Muscle layer of duodenum (tissue), 2 donors: Measurements from ENCODE around the gene VENTX.

Experiments used
- H3K27ac ChIP-seq: one replicate; pipeline ENCODE4 v1.7.0; 2013; ENCODE audit warnings: mild to moderate bottlenecking, low read length
- H3K27me3 ChIP-seq: one replicate; pipeline ENCODE4 v1.7.0; 2013; ENCODE audit warnings: low read depth, mild to moderate bottlenecking, control low read depth, low read length
- H3K36me3 ChIP-seq, 2 donors: one replicate each; pipeline ENCODE4 v1.7.0; 2013; ENCODE audit warnings: low read length in 2 of 2, control low read depth in 1 of 2, mild to moderate bottlenecking in 1 of 2; ENCODE audit not compliant: insufficient read depth in 2 of 2, control insufficient read depth in 1 of 2
- H3K4me1 ChIP-seq, 2 donors: one replicate each; pipeline ENCODE4 v1.7.0; 2013; ENCODE audit warnings: low read length in 2 of 2, mild to moderate bottlenecking in 2 of 2, control low read depth in 1 of 2, moderate library complexity in 1 of 2; ENCODE audit not compliant: insufficient read depth in 2 of 2, control insufficient read depth in 1 of 2
- H3K4me3 ChIP-seq, 2 donors: one replicate each; pipeline ENCODE4 v1.7.0; 2013; ENCODE audit warnings: low read length in 2 of 2, low read depth in 1 of 2, mild to moderate bottlenecking in 1 of 2
- H3K9me3 ChIP-seq, 2 donors: one replicate each; pipeline ENCODE4 v1.7.0; 2013; ENCODE audit warnings: low read length in 2 of 2, control low read depth in 1 of 2, mild to moderate bottlenecking in 1 of 2; ENCODE audit not compliant: control insufficient read depth in 1 of 2
- donor health status: healthy.

VENTX gene

DNA sequence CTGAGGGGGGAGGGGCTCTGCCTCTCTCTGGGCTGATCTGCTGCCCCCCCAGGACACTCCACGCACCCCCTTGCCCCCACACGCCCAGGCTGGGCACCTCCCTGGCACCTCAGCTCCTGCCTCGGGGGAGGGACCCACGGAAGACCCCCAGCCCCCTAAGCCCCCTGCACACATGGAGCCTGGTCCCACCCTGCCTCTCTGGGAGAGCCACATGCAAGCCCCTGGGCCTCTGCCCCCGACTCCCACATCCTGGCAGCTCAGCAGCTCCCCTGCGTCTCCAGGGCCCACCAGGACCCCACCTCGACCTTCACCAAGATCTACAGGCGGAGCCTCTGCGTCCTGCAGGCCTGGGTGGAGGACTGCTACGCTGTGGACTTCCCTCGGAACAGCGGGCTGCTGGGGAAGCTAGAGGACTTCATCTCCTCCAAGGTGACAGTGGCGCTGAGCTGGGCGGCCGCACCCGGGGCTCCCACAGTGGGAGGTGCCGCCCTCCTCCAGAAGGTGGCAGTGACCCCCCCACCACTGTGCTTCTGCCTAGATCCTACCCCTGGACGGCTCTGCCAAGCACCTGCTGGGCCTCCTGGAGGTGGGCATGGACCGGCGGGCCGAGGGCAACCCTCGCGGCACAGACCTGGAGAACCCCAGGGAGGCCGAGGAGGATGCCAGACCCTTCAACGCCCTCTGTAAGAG, 26.4 kb upstream of the VENTX start:
- Histone ChIP-seq H3K4me3 (no peak overlapping the region), H3K9me3 (no peaks in the 10 kb centered on the region), H3K4me1 (no peaks in the 10 kb centered on the region), H3K36me3 (no peaks in the 10 kb centered on the region), H3K27ac (no peak overlapping the region), H3K27me3 (no peaks in the 10 kb centered on the region)

DNA sequence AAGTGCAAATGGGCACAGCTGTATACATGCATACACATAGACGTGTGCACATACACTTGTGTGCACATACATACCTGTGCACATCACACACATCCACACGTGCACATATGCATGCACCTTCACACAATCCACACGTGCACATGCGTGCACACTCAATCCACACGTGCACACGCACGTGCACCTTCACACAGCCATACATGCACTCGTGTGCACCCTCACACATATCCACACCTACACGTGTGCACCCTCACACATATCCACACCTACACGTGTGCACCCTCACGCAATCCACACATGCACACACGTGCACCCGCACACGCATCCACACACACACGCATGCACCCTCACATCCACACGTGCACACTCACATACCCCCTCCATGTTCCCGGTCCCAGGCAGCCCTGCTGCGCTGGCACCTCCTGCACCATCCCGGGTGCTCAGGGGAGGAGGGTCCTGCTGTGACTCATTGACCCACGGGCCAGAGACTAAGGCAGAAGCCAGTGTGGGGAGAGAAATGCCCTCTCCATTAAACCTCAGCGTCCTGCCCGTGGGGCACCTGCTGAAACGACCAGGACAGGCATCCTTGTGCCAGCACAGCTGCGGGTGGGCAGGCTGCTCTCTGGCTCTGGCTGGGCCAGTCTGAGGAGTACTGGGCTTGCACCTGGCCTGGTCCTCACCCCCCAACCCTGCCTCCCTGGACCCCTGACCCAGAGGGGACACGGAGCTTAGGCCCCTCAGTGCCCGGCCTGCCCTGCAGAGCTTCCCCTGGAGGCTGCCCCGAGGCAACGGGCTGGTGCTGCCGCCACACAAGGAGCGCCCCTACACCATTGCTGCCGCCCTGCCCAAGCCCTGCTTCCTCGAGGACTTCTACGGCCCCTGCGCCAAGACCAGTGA, 25.4 kb upstream of the VENTX start:
- H3K4me3 ChIP-seq, result no peak overlapping the region
- no peaks in the 10 kb centered on the region for H3K9me3 ChIP-seq
- H3K27me3 ChIP-seq, result no peaks in the 10 kb centered on the region
- no peak overlapping the region for H3K27ac ChIP-seq
- no peaks in the 10 kb centered on the region for H3K4me1 ChIP-seq
- H3K36me3 ChIP-seq, result no peaks in the 10 kb centered on the region

- Histone ChIP-seq H3K9me3 (no peaks in the 10 kb centered on the region), H3K36me3 (no peaks in the 10 kb centered on the region), H3K27me3 (no peaks in the 10 kb centered on the region), H3K4me1 (no peaks in the 10 kb centered on the region), H3K4me3 (no peak overlapping the region), H3K27ac (no peak overlapping the region)
These were observed 24.7 kb upstream of the VENTX start for GRCh38 chr10:133212853-133213494.

- no peaks in the 10 kb centered on the region for H3K36me3 ChIP-seq
- H3K4me1 ChIP-seq, result no peaks in the 10 kb centered on the region
- H3K27me3 ChIP-seq, result no peaks in the 10 kb centered on the region
- no peak overlapping the region for H3K27ac ChIP-seq
- H3K4me3 ChIP-seq, result no peak overlapping the region
- no peaks in the 10 kb centered on the region for H3K9me3 ChIP-seq
These were observed 23.8 kb upstream of the VENTX start for GRCh38 chr10:133213641-133214467.

- Histone ChIP-seq H3K4me1 (no peaks in the 10 kb centered on the region), H3K4me3 (no peak overlapping the region), H3K27me3 (no peaks in the 10 kb centered on the region), H3K27ac (no peak overlapping the region), H3K9me3 (no peaks in the 10 kb centered on the region), H3K36me3 (no peaks in the 10 kb centered on the region)
These were observed 22.9 kb upstream of the VENTX start for GRCh38 chr10:133214468-133215410.

GRCh38 chr10:133215586-133215985, 22.1 kb upstream of the VENTX start:
- Histone ChIP-seq H3K36me3 (no peaks in the 10 kb centered on the region), H3K4me3 (no peak overlapping the region), H3K27ac (no peak overlapping the region), H3K4me1 (no peaks in the 10 kb centered on the region), H3K27me3 (no peaks in the 10 kb centered on the region), H3K9me3 (no peaks in the 10 kb centered on the region)

GRCh38 chr10:133216776-133217175, 20.9 kb upstream of the VENTX start:
- no peak overlapping the region for H3K27ac ChIP-seq
- H3K36me3 ChIP-seq, result no peaks in the 10 kb centered on the region

GRCh38 chr10:133217800-133218589, 19.7 kb upstream of the VENTX start:
- H3K9me3 ChIP-seq, result no peaks in the 10 kb centered on the region
- H3K27me3 ChIP-seq, result no peaks in the 10 kb centered on the region
- H3K4me1 ChIP-seq, result no peaks in the 10 kb centered on the region
- no peaks in the 10 kb centered on the region for H3K36me3 ChIP-seq
- no peak overlapping the region for H3K27ac ChIP-seq
- H3K4me3 ChIP-seq, result no peak overlapping the region

More at GRCh38 chr10:133216776-133217175, 20.9 kb upstream of the VENTX start:
- Histone ChIP-seq H3K4me3 (no peak overlapping the region), H3K4me1 (no peaks in the 10 kb centered on the region), H3K9me3 (no peaks in the 10 kb centered on the region), H3K27me3 (no peaks in the 10 kb centered on the region)

DNA sequence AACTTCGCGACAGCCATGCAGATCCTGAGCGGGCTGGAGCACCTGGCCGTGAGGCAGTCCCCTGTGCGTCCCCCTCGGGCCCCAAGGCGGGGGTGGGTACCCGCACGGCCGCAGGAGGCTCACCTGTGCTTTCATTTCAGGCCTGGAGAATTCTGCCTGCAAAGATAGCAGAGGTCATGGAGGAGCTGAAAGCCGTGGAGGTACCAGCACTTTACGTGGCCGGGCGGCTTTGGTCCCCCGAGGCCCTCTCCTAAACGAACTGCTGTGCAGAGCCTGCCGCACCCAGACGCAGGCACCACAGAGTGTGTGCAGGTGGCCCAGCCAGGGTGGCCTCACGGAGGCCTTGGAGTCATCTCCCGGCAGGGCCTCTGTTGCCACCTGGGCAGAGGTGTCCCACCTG, 18.8 kb upstream of the VENTX start:
- H3K4me1 ChIP-seq, result no peaks in the 10 kb centered on the region
- no peaks in the 10 kb centered on the region for H3K9me3 ChIP-seq
- no peak overlapping the region for H3K27ac ChIP-seq
- H3K27me3 ChIP-seq, result no peaks in the 10 kb centered on the region
- H3K4me3 ChIP-seq, result no peak overlapping the region
- no peaks in the 10 kb centered on the region for H3K36me3 ChIP-seq

- no peaks in the 10 kb centered on the region for H3K36me3 ChIP-seq
- no peak overlapping the region for H3K27ac ChIP-seq
- H3K27me3 ChIP-seq, result no peaks in the 10 kb centered on the region
- no peaks in the 10 kb centered on the region for H3K9me3 ChIP-seq
- no peaks in the 10 kb centered on the region for H3K4me1 ChIP-seq
- H3K4me3 ChIP-seq, result no peak overlapping the region
These were observed 17.9 kb upstream of the VENTX start for GRCh38 chr10:133219782-133220181.
